Endometrium (tissue), 2 donors: ENCODE results near the gene NOTCH1.

ENCODE experiments used
- FAIRE-seq: peaks from 2 replicates; lab custom pipeline; 2012; peaks lifted over from hg19 to GRCh38; lab: Jason Lieb, UNC
- donor health status: control.
- donor health status: control.

NOTCH1 gene

GRCh38 chr9:136499935-136500910 lies 45.6 kb downstream of the NOTCH1 start:
- FAIRE-seq: no peak

- FAIRE-seq: no peak
Observed at GRCh38 chr9:136499071-136499934, 46.5 kb downstream of the NOTCH1 start.

GRCh38 chr9:136497916-136498695 lies 47.7 kb downstream of the NOTCH1 start:
- FAIRE-seq: no peak

- FAIRE-seq: no peak
Observed at GRCh38 chr9:136496801-136497620, 48.8 kb downstream of the NOTCH1 start.

- no peak for FAIRE-seq
Observed at GRCh38 chr9:136496181-136496580, 49.7 kb downstream of the NOTCH1 start.

- no peak for FAIRE-seq
Observed at GRCh38 chr9:136495238-136495800, 50.5 kb downstream of the NOTCH1 start.

GRCh38 chr9:136494531-136495215 lies 51.2 kb downstream of the NOTCH1 start:
- FAIRE-seq: no peak

- FAIRE-seq: no peak
Observed at GRCh38 chr9:136494012-136494411, 51.8 kb downstream of the NOTCH1 start.

GRCh38 chr9:136493567-136493971 lies 52.3 kb downstream of the NOTCH1 start:
- no peak for FAIRE-seq

- no peak for FAIRE-seq
Observed at GRCh38 chr9:136492978-136493522, 52.8 kb downstream of the NOTCH1 start.

GRCh38 chr9:136489731-136490130 lies 56.1 kb downstream of the NOTCH1 start:
- no peak for FAIRE-seq

- no peak for FAIRE-seq
Observed at GRCh38 chr9:136488247-136489214, 57.3 kb downstream of the NOTCH1 start.

- FAIRE-seq: no peak
Observed at GRCh38 chr9:136487672-136488071, 58.2 kb downstream of the NOTCH1 start.

- FAIRE-seq: no peak
Observed at GRCh38 chr9:136486823-136487620, 58.8 kb downstream of the NOTCH1 start.

- no peak for FAIRE-seq
Observed at GRCh38 chr9:136486131-136486530, 59.7 kb downstream of the NOTCH1 start.

GRCh38 chr9:136485049-136486045 lies 60.5 kb downstream of the NOTCH1 start:
- FAIRE-seq: no peak
